ENCODE results near the gene ZNF594. TPM values are rescaled to one million over a fixed set of nuclear protein-coding genes. Genes with fewer than 3 reads are reported as not detected.

Gene ZNF594
- total and polyA plus RNA-seq, 10 of the 15 experiments (the other 5 are each of a cell fraction or from before 2014, with no cell fraction given) = 0.98 to 14.3 (median 11.1) TPM

DNA sequence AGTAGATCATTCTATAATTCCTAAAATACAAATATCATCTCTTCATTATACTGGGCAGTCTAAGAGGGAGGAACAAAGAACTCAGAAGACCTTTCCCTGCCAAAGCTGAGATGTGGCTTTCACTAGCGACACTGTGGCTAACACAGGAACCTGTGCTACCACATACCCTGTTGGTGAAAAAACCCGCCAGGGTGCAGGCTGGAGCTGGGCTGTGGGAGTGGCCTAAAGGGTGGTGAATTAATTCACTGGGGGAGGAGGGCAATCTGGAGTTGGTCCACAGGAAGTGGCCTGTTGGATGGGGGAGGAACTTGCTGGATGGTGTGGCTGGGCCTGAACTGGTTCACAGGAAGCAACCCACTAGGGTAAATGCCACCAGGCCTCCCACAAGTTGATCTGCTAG, 7.4 kb downstream of the ZNF594 start (continued):
- no peak for TF ChIP-seq STAT3 (IDR thresholded peaks at IDR 0.05; ENCODE audit: low read depth, low read length)
- TF ChIP-seq, protein P1, sequence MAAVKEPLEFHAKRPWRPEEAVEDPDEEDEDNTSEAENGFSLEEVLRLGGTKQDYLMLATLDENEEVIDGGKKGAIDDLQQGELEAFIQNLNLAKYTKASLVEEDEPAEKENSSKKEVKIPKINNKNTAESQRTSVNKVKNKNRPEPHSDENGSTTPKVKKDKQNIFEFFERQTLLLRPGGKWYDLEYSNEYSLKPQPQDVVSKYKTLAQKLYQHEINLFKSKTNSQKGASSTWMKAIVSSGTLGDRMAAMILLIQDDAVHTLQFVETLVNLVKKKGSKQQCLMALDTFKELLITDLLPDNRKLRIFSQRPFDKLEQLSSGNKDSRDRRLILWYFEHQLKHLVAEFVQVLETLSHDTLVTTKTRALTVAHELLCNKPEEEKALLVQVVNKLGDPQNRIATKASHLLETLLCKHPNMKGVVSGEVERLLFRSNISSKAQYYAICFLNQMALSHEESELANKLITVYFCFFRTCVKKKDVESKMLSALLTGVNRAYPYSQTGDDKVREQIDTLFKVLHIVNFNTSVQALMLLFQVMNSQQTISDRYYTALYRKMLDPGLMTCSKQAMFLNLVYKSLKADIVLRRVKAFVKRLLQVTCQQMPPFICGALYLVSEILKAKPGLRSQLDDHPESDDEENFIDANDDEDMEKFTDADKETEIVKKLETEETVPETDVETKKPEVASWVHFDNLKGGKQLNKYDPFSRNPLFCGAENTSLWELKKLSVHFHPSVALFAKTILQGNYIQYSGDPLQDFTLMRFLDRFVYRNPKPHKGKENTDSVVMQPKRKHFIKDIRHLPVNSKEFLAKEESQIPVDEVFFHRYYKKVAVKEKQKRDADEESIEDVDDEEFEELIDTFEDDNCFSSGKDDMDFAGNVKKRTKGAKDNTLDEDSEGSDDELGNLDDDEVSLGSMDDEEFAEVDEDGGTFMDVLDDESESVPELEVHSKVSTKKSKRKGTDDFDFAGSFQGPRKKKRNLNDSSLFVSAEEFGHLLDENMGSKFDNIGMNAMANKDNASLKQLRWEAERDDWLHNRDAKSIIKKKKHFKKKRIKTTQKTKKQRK (IDR thresholded peaks at IDR 0.05; ENCODE audit: low read depth, low read length) = no peak

DNA sequence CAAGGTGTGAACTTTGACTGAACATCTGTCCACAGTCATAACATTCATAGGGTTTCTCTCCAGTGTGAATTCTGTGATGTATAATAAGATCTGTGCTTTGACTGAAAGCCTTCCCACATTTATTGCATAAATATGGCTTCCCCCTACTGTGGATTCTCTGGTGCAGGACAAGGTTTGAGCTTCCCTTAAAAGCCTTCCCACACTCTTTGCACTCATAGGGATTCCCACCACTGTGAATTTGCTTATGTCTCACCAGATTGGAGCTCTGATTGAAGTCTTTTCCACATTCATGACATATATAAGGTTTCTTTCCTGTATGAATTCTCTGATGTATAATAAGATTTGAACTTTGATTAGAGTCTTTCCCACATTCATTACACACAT, 8.3 kb downstream of the ZNF594 start:
- in situ Hi-C loops (cut with MboI) (loop anchor here (5.0 kb wide), 1 partner anchor 96 kb away; no protein-coding TSS in a partner anchor), intact Hi-C loops (cut with micrococcal nuclease; ENCODE audit: unreplicated experiment) (no loop called here)
- FAIRE-seq (no peak), ATAC-seq (no peak), DNase-seq (ENCODE audit: low read depth, low spot score) (no peak)
- no peaks in the 10 kb centered on the region for H3K4me1 ChIP-seq (ENCODE audit: control insufficient read depth, insufficient read depth, low read length)
- no peak overlapping the region for H2AFZ ChIP-seq (ENCODE audit: control insufficient read depth, low read depth, low read length)
- no peak overlapping the region for H3K4me2 ChIP-seq (ENCODE audit: control insufficient read depth, insufficient read depth)
- ChIA-PET CTCF (interaction anchor here (1.2 kb wide), 1 partner anchor 274 kb away, joined by 4 read pairs; no protein-coding TSS in a partner anchor), POLR2A (no interaction called here), RAD21 (ENCODE audit: unreplicated experiment) (no interaction called here), SMC1A (ENCODE audit: uncharacterized antibody, unreplicated experiment) (no interaction called here)
- TF ChIP-seq ZNF274 (IDR thresholded peaks at IDR 0.05; ENCODE audit: insufficient read depth, insufficient read length) (peak; percentile 36), TCF7 (IDR thresholded peaks at IDR 0.05; ENCODE audit: borderline replicate concordance) (no peak)
- H3K9me3 ChIP-seq (replicated peaks; ENCODE audit: control insufficient read depth, insufficient read depth, low read length) = peaks cover 66% of the 10 kb centered on the region
- no peak overlapping the region for H3K27ac ChIP-seq (ENCODE audit: control insufficient read depth, insufficient read depth)
- BruUV-seq (replicated peaks) = no TSS peak
- H3K9ac ChIP-seq (ENCODE audit: control insufficient read depth, insufficient read depth, low read length) = no peak overlapping the region
- no peaks in the 10 kb centered on the region for H3K36me3 ChIP-seq (ENCODE audit: control insufficient read depth in 2 of 2, insufficient read depth in 2 of 2, low read length in 1 of 2)
- no peaks in the 10 kb centered on the region for H4K20me1 ChIP-seq (ENCODE audit: control insufficient read depth, insufficient read depth)
- H3K79me2 ChIP-seq (ENCODE audit: control insufficient read depth, insufficient read depth, low read length) = no peaks in the 10 kb centered on the region
- H3K4me3 ChIP-seq = no peak overlapping the region
- no peaks in the 10 kb centered on the region for H3K27me3 ChIP-seq (replicated peaks in 1 of 2; ENCODE audit: control insufficient read depth in 2 of 2, insufficient read depth in 2 of 2, low read length in 1 of 2)

All from GM12878 (cell line).